DMS114 treated with DMSO at 0.1 percent for 48 hours (cell line): ENCODE measurements around the gene TGIF1.

ENCODE experiments used
- DNase-seq: peaks from one replicate; lab custom pipeline; 2025; ENCODE audit not compliant: unreplicated experiment; lab: John Stamatoyannopoulos, UW

TGIF1 gene

GRCh38 chr18:3480827-3481573 is 31.0 kb downstream of the TGIF1 start:
- no peak for DNase-seq

GRCh38 chr18:3481696-3482210 is 31.8 kb downstream of the TGIF1 start:
- DNase-seq: no peak

- DNase-seq: no peak
Observed at GRCh38 chr18:3482258-3482657, 32.3 kb downstream of the TGIF1 start.

- DNase-seq: no peak
Observed at GRCh38 chr18:3485153-3486149, 35.5 kb downstream of the TGIF1 start.

- no peak for DNase-seq
Observed at GRCh38 chr18:3486512-3486911, 36.5 kb downstream of the TGIF1 start.

- no peak for DNase-seq
Observed at GRCh38 chr18:3489462-3489861, 39.5 kb downstream of the TGIF1 start.

GRCh38 chr18:3491981-3492555 is 42.1 kb downstream of the TGIF1 start:
- DNase-seq: no peak

GRCh38 chr18:3492721-3493120 is 42.7 kb downstream of the TGIF1 start:
- DNase-seq: no peak

GRCh38 chr18:3493501-3494244 is 43.7 kb downstream of the TGIF1 start:
- DNase-seq: no peak

- no peak for DNase-seq
Observed at GRCh38 chr18:3494245-3494526, 44.2 kb downstream of the TGIF1 start.

GRCh38 chr18:3494569-3494968 is 44.6 kb downstream of the TGIF1 start:
- no peak for DNase-seq

GRCh38 chr18:3495691-3496430 is 45.9 kb downstream of the TGIF1 start:
- no peak for DNase-seq

GRCh38 chr18:3498698-3499471 is 48.9 kb downstream of the TGIF1 start:
- DNase-seq: no peak

- no peak for DNase-seq
Observed at GRCh38 chr18:3499501-3499900, 49.5 kb downstream of the TGIF1 start.

- no peak for DNase-seq
Observed at GRCh38 chr18:3500016-3500415, 50.0 kb downstream of the TGIF1 start.

- DNase-seq: no peak
Observed at GRCh38 chr18:3502650-3503049, 52.7 kb downstream of the TGIF1 start.

- DNase-seq: no peak
Observed at GRCh38 chr18:3504637-3505036, 54.7 kb downstream of the TGIF1 start.

GRCh38 chr18:3508576-3509549 is 58.9 kb downstream of the TGIF1 start:
- no peak for DNase-seq
